Stomach (tissue), 4 donors: ENCODE measurements around the gene PFKM.

Source experiments
- CTCF ChIP-seq, 7 experiments: fragments of 450-650 bp in 4 of 7; fragments of 200-600 bp in 3 of 7; sonication (generic) in 3 of 7; IDR thresholded peaks; one replicate each; pipeline ENCODE4 v1.5.1; 2016 to 2019; ENCODE audit warnings: antibody characterized with exemption in 7 of 7, control low read depth in 2 of 7, mild to moderate bottlenecking in 1 of 7
- POLR2A ChIP-seq, 4 donors: fragments of 450-650 bp; IDR thresholded peaks; one replicate each; pipeline ENCODE4 v1.6.1; 2016; ENCODE audit warnings: antibody characterized with exemption in 4 of 4, control low read depth in 2 of 4, mild to moderate bottlenecking in 1 of 4, moderate library complexity in 1 of 4
- POLR2AphosphoS5 ChIP-seq, 3 donors: sonication (generic); formaldehyde crosslinking; IDR thresholded peaks; one replicate each; pipeline ENCODE4 v1.6.1; 2016; ENCODE audit warnings: antibody characterized with exemption in 3 of 3

GRCh38 chr12:48080285-48080684, 38.9 kb upstream of the PFKM start:
- TF ChIP-seq POLR2AphosphoS5 (IDR thresholded peaks at IDR 0.05) (no peak), POLR2A (IDR thresholded peaks at IDR 0.05) (no peak), CTCF (IDR thresholded peaks at IDR 0.05) (no peak)
